ENCODE measurements around the gene SEMA6A.
"Not testable (repeated sequence)": the region's sequence is repeated elsewhere in the genome, so short reads cannot be mapped to it uniquely, and the experiment has no call there.

The SEMA6A gene

DNA sequence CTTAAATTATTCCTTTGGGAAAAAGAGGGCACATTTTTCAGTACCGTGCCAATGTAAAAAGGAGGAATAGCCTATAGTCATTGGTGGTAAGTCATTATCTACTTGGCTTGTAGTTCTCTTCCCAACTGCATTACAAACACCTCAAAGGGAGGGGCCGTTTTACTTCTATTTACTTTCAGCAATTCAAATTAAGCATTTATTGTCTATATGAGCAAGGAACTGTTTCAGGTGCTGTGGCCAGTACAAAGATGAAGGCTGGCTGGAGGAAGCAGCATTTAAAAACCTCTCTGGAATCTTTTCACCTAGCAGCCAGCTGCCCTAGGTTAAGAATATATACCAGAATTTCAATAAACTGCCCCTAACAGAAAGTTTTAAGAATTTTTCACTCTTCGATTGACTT, 48.9 kb downstream of the SEMA6A start:
- no peak for DNase-seq (ENCODE audit: low spot score)
- no peak overlapping the region for H3K27ac ChIP-seq (ENCODE audit: poor library complexity, severe bottlenecking)
- H3K9me3 ChIP-seq (ENCODE audit: severe bottlenecking) = no peaks in the 10 kb centered on the region
- H3K27me3 ChIP-seq (ENCODE audit: insufficient read depth, poor library complexity, severe bottlenecking) = peaks cover 50% of the 10 kb centered on the region
- H3K4me3 ChIP-seq (ENCODE audit: severe bottlenecking) = no peak overlapping the region
- no peak for ATAC-seq (ENCODE audit: low read depth)
- H3K36me3 ChIP-seq (ENCODE audit: low read depth) = no peaks in the 10 kb centered on the region
- H3K4me1 ChIP-seq (ENCODE audit: insufficient read depth, poor library complexity, severe bottlenecking) = no peaks in the 10 kb centered on the region
- no peak for TF ChIP-seq CTCF (IDR thresholded peaks at IDR 0.05; ENCODE audit: poor library complexity, severe bottlenecking)

- no peak for ATAC-seq (ENCODE audit: low read depth)
- no peaks in the 10 kb centered on the region for H3K36me3 ChIP-seq (ENCODE audit: low read depth)
- TF ChIP-seq CTCF (IDR thresholded peaks at IDR 0.05; ENCODE audit: poor library complexity, severe bottlenecking) = no peak
- no peaks in the 10 kb centered on the region for H3K4me1 ChIP-seq (ENCODE audit: insufficient read depth, poor library complexity, severe bottlenecking)
- no peak for DNase-seq (ENCODE audit: low spot score)
- no peak overlapping the region for H3K4me3 ChIP-seq (ENCODE audit: severe bottlenecking)
- H3K9me3 ChIP-seq (ENCODE audit: severe bottlenecking) = no peaks in the 10 kb centered on the region
- no peak overlapping the region for H3K27ac ChIP-seq (ENCODE audit: poor library complexity, severe bottlenecking)
- peaks cover 43% of the 10 kb centered on the region for H3K27me3 ChIP-seq (ENCODE audit: insufficient read depth, poor library complexity, severe bottlenecking)
These were observed 49.7 kb downstream of the SEMA6A start for GRCh38 chr5:116524966-116525365.

- peaks cover 2% of the 10 kb centered on the region for H3K9me3 ChIP-seq (ENCODE audit: severe bottlenecking)
- no peak for DNase-seq (ENCODE audit: low spot score)
These were observed 50.3 kb downstream of the SEMA6A start for GRCh38 chr5:116524051-116524904.

DNA sequence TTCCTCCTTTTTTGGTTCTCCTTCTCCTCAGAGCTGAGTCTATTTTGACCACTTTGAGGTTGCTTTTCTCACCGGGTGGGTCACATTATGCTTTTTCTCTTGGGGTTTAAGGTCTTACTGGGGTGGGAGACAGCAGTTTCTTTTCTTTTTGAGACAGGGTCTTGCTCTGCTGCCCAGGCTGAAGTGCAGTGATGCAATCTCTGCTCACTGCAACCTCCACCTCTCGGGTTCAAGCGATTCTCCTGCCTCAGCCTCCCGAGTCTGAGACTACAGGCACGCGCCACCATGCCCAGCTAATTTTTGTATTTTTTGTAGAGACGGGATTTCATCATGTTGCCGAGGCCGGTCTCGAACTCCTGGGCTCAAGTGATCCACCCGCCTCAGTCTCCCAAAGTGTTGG, 51.4 kb downstream of the SEMA6A start:
- not testable (repeated sequence) for ATAC-seq (ENCODE audit: low read depth); H3K4me1 ChIP-seq (ENCODE audit: insufficient read depth, poor library complexity, severe bottlenecking)

More at GRCh38 chr5:116524051-116524904, 50.3 kb downstream of the SEMA6A start:
- no peak for ATAC-seq (ENCODE audit: low read depth)
- TF ChIP-seq CTCF (IDR thresholded peaks at IDR 0.05; ENCODE audit: poor library complexity, severe bottlenecking) = no peak
- Histone ChIP-seq H3K27me3 (ENCODE audit: insufficient read depth, poor library complexity, severe bottlenecking) (peaks cover 39% of the 10 kb centered on the region), H3K4me1 (ENCODE audit: insufficient read depth, poor library complexity, severe bottlenecking) (no peaks in the 10 kb centered on the region), H3K36me3 (ENCODE audit: low read depth) (no peaks in the 10 kb centered on the region), H3K4me3 (ENCODE audit: severe bottlenecking) (no peak overlapping the region), H3K27ac (ENCODE audit: poor library complexity, severe bottlenecking) (no peak overlapping the region)

DNA sequence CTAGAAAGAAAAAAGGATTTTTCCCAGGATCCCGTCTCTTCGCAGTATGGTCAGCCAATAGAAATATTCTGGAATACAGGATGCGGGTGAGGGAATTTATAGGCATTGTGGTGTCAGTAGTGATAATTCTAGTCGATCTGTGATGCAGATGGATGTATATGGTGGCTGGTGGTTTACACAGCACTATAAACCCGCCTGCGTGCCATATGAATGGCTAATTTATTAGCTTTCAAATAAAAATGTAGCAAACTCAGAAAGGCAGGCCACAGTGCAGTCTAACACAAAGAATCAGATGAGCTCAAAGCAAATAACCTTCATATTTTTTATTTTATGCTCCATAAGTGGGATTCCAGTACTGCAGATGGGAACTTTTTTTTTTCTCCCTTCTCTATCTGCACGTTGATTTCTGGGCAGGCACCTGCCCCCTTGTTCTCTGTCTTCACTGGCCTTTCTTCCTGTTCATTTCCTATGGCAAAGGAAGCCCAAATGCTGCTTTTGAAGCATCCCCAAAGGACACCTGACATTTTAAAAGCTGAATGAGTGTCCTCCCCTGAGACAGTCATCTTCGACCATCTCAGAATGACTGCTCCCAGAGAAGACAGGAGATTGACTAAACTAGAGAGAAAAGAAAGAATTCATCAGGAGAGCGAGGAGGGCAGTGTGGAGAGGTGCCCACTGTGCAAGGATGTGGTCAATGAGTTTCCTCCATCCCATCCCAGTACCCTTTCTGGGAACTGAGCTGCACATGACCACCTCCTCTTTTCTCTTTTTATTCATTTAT, 52.1 kb downstream of the SEMA6A start:
- TF ChIP-seq CTCF (IDR thresholded peaks at IDR 0.05; ENCODE audit: poor library complexity, severe bottlenecking) = no peak
- no peaks in the 10 kb centered on the region for H3K4me1 ChIP-seq (ENCODE audit: insufficient read depth, poor library complexity, severe bottlenecking)
- no peak for ATAC-seq (ENCODE audit: low read depth)

More for the DNA sequence above, 51.4 kb downstream of the SEMA6A start:
- H3K4me3 ChIP-seq (ENCODE audit: severe bottlenecking); H3K9me3 ChIP-seq (ENCODE audit: severe bottlenecking); H3K27ac ChIP-seq (ENCODE audit: poor library complexity, severe bottlenecking); DNase-seq (ENCODE audit: low spot score); H3K36me3 ChIP-seq (ENCODE audit: low read depth): not testable (repeated sequence)
- H3K27me3 ChIP-seq (ENCODE audit: insufficient read depth, poor library complexity, severe bottlenecking) = peaks cover 32% of the 10 kb centered on the region

More for the DNA sequence above, 52.1 kb downstream of the SEMA6A start:
- peaks cover 2% of the 10 kb centered on the region for H3K9me3 ChIP-seq (ENCODE audit: severe bottlenecking)
- peaks cover 29% of the 10 kb centered on the region for H3K27me3 ChIP-seq (ENCODE audit: insufficient read depth, poor library complexity, severe bottlenecking)
- H3K27ac ChIP-seq (ENCODE audit: poor library complexity, severe bottlenecking) = no peak overlapping the region
- no peaks in the 10 kb centered on the region for H3K36me3 ChIP-seq (ENCODE audit: low read depth)
- H3K4me3 ChIP-seq (ENCODE audit: severe bottlenecking) = no peak overlapping the region
- DNase-seq (ENCODE audit: low spot score) = no peak

Data from RWPE2 (cell line).